GM12873 (cell line): ENCODE results near the gene LRRC74A.

Source experiments
- CTCF ChIP-seq: IDR thresholded peaks from 2 replicates; pipeline ENCODE4 v1.5.1; 2012; ENCODE audit warnings: low read depth, mild to moderate bottlenecking, moderate library complexity, low read length, control low read depth; ENCODE audit not compliant: insufficient read depth; ENCODE audit errors: missing control alignments

Gene LRRC74A

GRCh38 chr14:76828339-76829012, 2.3 kb downstream of the LRRC74A start:
- no peak for TF ChIP-seq CTCF

GRCh38 chr14:76829013-76829365, 2.8 kb downstream of the LRRC74A start:
- no peak for TF ChIP-seq CTCF

- TF ChIP-seq CTCF = no peak
Observed at GRCh38 chr14:76829650-76830421, 3.6 kb downstream of the LRRC74A start.

GRCh38 chr14:76830556-76830955, 4.3 kb downstream of the LRRC74A start:
- no peak for TF ChIP-seq CTCF

GRCh38 chr14:76832503-76832988, 6.3 kb downstream of the LRRC74A start:
- TF ChIP-seq CTCF = no peak

GRCh38 chr14:76833011-76833410, 6.8 kb downstream of the LRRC74A start:
- TF ChIP-seq CTCF = no peak

GRCh38 chr14:76834241-76834661, 8.0 kb downstream of the LRRC74A start:
- no peak for TF ChIP-seq CTCF
